OCI-LY3 (cell line): Measurements from ENCODE around the gene DDIAS.

Experiments
- H2AFZ ChIP-seq: fragments of 200-600, 300-600 bp; shearing (Covaris generic); 2 replicates; pipeline ENCODE4 v1.6.0; 2014; ENCODE audit warnings: antibody characterized with exemption, low read depth, low read length
- H3K27ac ChIP-seq: fragments of 200-600, 300-600 bp; sonication (generic); 2 replicates; pipeline ENCODE4 v1.5.1; 2014; ENCODE audit warnings: mild to moderate bottlenecking, low read length, moderate library complexity, mixed read lengths
- H3K27me3 ChIP-seq: fragments of 200-600, 300-600 bp; sonication (generic); 2 replicates; pipeline ENCODE4 v1.6.1; 2014; ENCODE audit warnings: low read depth, low read length, mixed read lengths
- H3K36me3 ChIP-seq: fragments of 200-600, 300-600 bp; sonication (generic); replicated peaks from 2 replicates; pipeline ENCODE3; 2014; ENCODE audit warnings: low read depth, low read length, mixed read lengths
- H3K4me1 ChIP-seq: fragments of 300-600, 200-600 bp; sonication (generic); 2 replicates; pipeline ENCODE4 v1.6.1; 2014; ENCODE audit warnings: low read length, mixed read lengths
- H3K4me2 ChIP-seq: fragments of 200-600, 300-600 bp; sonication (generic); 2 replicates; pipeline ENCODE4 v1.6.1; 2014; ENCODE audit warnings: low read length, mixed read lengths
- H3K4me3 ChIP-seq: fragments of 300-600, 200-600 bp; sonication (generic); 2 replicates; pipeline ENCODE4 v1.5.1; 2014; ENCODE audit warnings: antibody characterized with exemption, mild to moderate bottlenecking, low read length, moderate library complexity
- H3K79me2 ChIP-seq: fragments of 300-600, 200-600 bp; shearing (Covaris generic); 2 replicates; pipeline ENCODE4 v1.6.1; 2014; ENCODE audit warnings: mild to moderate bottlenecking, low read length, mixed read lengths
- H3K9ac ChIP-seq: fragments of 300-600, 200-600 bp; shearing (Covaris generic); 2 replicates; pipeline ENCODE4 v1.6.0; 2014; ENCODE audit warnings: mild to moderate bottlenecking, low read length, moderate library complexity
- H3K9me3 ChIP-seq: fragments of 200-600, 300-600 bp; shearing (Covaris generic); 2 replicates; pipeline ENCODE4 v1.6.1; 2014; ENCODE audit warnings: low read length, mixed read lengths; ENCODE audit not compliant: insufficient read depth
- H4K20me1 ChIP-seq: fragments of 200-600, 300-600 bp; sonication (generic); 2 replicates; pipeline ENCODE4 v1.6.1; 2016; ENCODE audit warnings: low read length, mixed read lengths; ENCODE audit not compliant: insufficient read depth
- CTCF ChIP-seq: fragments of 200-600, 300-600 bp; sonication (generic); IDR thresholded peaks from 2 replicates; pipeline ENCODE4 v1.5.1; 2014; ENCODE audit warnings: antibody characterized with exemption, low read length, low read depth
- EZH2phosphoT487 ChIP-seq: fragments of 200-600 bp; shearing (Covaris generic); IDR thresholded peaks from 2 replicates; pipeline ENCODE4 v1.6.1; 2018; ENCODE audit warnings: antibody characterized with exemption, mixed run types, low read depth

Gene DDIAS

GRCh38 chr11:82867495-82868082 lies 33.9 kb upstream of the DDIAS start:
- Histone ChIP-seq H3K4me3 (peak overlapping the region; percentile 66), H3K4me1 (peaks cover 15% of the 10 kb centered on the region), H2AFZ (no peak overlapping the region), H3K9me3 (no peaks in the 10 kb centered on the region), H3K36me3 (no peaks in the 10 kb centered on the region), H3K9ac (peak overlapping the region; percentile 12; the same call in 1 of the 2 replicates), H4K20me1 (peaks cover 3% of the 10 kb centered on the region; the same call in 1 of the 2 replicates), H3K27me3 (no peaks in the 10 kb centered on the region), H3K79me2 (no peaks in the 10 kb centered on the region; the same call in 1 of the 2 replicates), H3K4me2 (peak overlapping the region; percentile 78), H3K27ac (no peak overlapping the region)
- TF ChIP-seq CTCF (peak; percentile 93), EZH2phosphoT487 (no peak)

GRCh38 chr11:82869657-82870056 lies 31.9 kb upstream of the DDIAS start:
- Histone ChIP-seq H3K27ac (no peak overlapping the region), H3K27me3 (no peaks in the 10 kb centered on the region), H3K4me3 (no peak overlapping the region), H2AFZ (no peak overlapping the region), H3K4me1 (peaks cover 7% of the 10 kb centered on the region), H3K79me2 (no peaks in the 10 kb centered on the region; the same call in 1 of the 2 replicates), H3K9me3 (no peaks in the 10 kb centered on the region), H4K20me1 (peaks cover 3% of the 10 kb centered on the region; the same call in 1 of the 2 replicates), H3K36me3 (no peaks in the 10 kb centered on the region), H3K9ac (no peak overlapping the region), H3K4me2 (no peak overlapping the region)
- TF ChIP-seq EZH2phosphoT487 (no peak), CTCF (no peak)

- H3K4me3 ChIP-seq, result no peak overlapping the region
- no peaks in the 10 kb centered on the region for H3K36me3 ChIP-seq
- H3K4me1 ChIP-seq, result peaks cover 6% of the 10 kb centered on the region
- H3K27me3 ChIP-seq, result no peaks in the 10 kb centered on the region
- no peaks in the 10 kb centered on the region; the same call in 1 of the 2 replicates for H3K79me2 ChIP-seq
- H3K27ac ChIP-seq, result no peak overlapping the region
- H3K9me3 ChIP-seq, result no peaks in the 10 kb centered on the region
- H3K9ac ChIP-seq, result no peak overlapping the region
- TF ChIP-seq CTCF (no peak), EZH2phosphoT487 (no peak)
- H3K4me2 ChIP-seq, result no peak overlapping the region
- H4K20me1 ChIP-seq, result peaks cover 3% of the 10 kb centered on the region; the same call in 1 of the 2 replicates
- no peak overlapping the region for H2AFZ ChIP-seq
These were observed 29.9 kb upstream of the DDIAS start for GRCh38 chr11:82871646-82872045.

GRCh38 chr11:82872377-82873150 lies 29.0 kb upstream of the DDIAS start:
- Histone ChIP-seq H3K36me3 (no peaks in the 10 kb centered on the region), H3K4me1 (peaks cover 2% of the 10 kb centered on the region; the same call in 1 of the 2 replicates), H2AFZ (no peak overlapping the region), H3K9me3 (no peaks in the 10 kb centered on the region), H3K27me3 (no peaks in the 10 kb centered on the region), H3K27ac (no peak overlapping the region), H3K9ac (no peak overlapping the region), H3K4me3 (no peak overlapping the region), H3K79me2 (no peaks in the 10 kb centered on the region), H3K4me2 (no peak overlapping the region), H4K20me1 (no peaks in the 10 kb centered on the region)
- no peak for TF ChIP-seq EZH2phosphoT487
- TF ChIP-seq CTCF, result no peak
